ENCODE measurements around the gene RAB43.

GRCh38 chr3:129085818-129086217 is 35.8 kb downstream of the RAB43 start:
- no peak for TF ChIP-seq CEBPB (IDR thresholded peaks at IDR 0.05)
- TF ChIP-seq CTCF (IDR thresholded peaks at IDR 0.05), result no peak
- no peak for TF ChIP-seq CHD4 (IDR thresholded peaks at IDR 0.05; ENCODE audit: borderline replicate concordance)
- TF ChIP-seq POLR2A (IDR thresholded peaks at IDR 0.05; ENCODE audit: low read length), result no peak
- TF ChIP-seq REST (IDR thresholded peaks at IDR 0.05), result no peak
- no peak for TF ChIP-seq MAZ (IDR thresholded peaks at IDR 0.05; ENCODE audit: borderline replicate concordance, low read depth, low read length)
- TF ChIP-seq KDM1A (IDR thresholded peaks at IDR 0.05; ENCODE audit: low read depth), result no peak
- TF ChIP-seq MYC (IDR thresholded peaks at IDR 0.05; ENCODE audit: borderline replicate concordance, low read length), result no peak
- no peak for TF ChIP-seq PBX3 (IDR thresholded peaks at IDR 0.05)
- TF ChIP-seq MAX (IDR thresholded peaks at IDR 0.05), result no peak
- no peak for TF ChIP-seq CBX8 (IDR thresholded peaks at IDR 0.05)
- TF ChIP-seq JUN (IDR thresholded peaks at IDR 0.05), result no peak
